Omental fat pad (tissue), 4 donors: ENCODE results near the gene PPM1N. TPM values are rescaled to one million over a fixed set of nuclear protein-coding genes. Genes with fewer than 3 reads are reported as not detected.

Source experiments
- ATAC-seq: fragments of 150-250 bp; one replicate; pipeline ENCODE4 v1.9.1; 2016; ENCODE audit warnings: mild to moderate bottlenecking, moderate library complexity; ENCODE audit not compliant: low FRiP score
- DNase-seq: peaks from one replicate; pipeline ENCODE4 v3.0.0-alpha.2; 2019; ENCODE audit warnings: low spot score
- total RNA-seq, 4 donors: library from RNA; depleted of rRNA; stranded (reverse); fragments of >200 nt; gene quantifications; one replicate each; pipeline ENCODE4 v1.1.0, GENCODE V29; 2016
- TF ChIP-seq, protein P1 (sequence below), 3 donors: fragments of 450-650 bp; IDR thresholded peaks; one replicate each; pipeline ENCODE4 v1.5.1; 2016 to 2017; ENCODE audit warnings: antibody characterized with exemption in 3 of 3, mild to moderate bottlenecking in 3 of 3, moderate library complexity in 2 of 3

Gene PPM1N
- total RNA-seq, 4 donors from 2014 or later: 1.9 to 3.8 (median 2.9) TPM

DNA sequence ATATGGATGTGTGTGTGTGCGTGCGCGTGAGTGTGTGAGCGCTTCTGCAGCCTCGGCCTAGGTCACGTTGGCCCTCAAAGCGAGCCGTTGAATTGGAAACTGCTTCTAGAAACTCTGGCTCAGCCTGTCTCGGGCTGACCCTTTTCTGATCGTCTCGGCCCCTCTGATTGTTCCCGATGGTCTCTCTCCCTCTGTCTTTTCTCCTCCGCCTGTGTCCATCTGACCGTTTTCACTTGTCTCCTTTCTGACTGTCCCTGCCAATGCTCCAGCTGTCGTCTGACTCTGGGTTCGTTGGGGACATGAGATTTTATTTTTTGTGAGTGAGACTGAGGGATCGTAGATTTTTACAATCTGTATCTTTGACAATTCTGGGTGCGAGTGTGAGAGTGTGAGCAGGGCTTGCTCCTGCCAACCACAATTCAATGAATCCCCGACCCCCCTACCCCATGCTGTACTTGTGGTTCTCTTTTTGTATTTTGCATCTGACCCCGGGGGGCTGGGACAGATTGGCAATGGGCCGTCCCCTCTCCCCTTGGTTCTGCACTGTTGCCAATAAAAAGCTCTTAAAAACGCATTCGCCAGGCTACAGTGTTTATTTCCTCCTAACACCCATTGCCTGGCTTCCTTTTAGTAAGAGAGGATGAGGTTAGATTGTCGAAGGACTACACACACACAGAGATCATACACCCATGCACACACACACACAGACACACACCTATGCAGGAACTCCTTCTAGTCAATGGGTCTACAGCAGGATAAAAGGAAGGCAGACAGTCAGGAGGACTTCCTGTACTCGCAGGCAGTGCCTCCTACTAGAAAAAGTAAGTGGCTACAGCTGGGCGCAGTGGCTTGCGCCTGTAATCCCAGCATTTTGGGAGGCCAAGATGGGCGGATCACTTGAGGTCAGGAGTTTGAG is 23.4 kb upstream of the PPM1N start:
- TF ChIP-seq, protein P1, sequence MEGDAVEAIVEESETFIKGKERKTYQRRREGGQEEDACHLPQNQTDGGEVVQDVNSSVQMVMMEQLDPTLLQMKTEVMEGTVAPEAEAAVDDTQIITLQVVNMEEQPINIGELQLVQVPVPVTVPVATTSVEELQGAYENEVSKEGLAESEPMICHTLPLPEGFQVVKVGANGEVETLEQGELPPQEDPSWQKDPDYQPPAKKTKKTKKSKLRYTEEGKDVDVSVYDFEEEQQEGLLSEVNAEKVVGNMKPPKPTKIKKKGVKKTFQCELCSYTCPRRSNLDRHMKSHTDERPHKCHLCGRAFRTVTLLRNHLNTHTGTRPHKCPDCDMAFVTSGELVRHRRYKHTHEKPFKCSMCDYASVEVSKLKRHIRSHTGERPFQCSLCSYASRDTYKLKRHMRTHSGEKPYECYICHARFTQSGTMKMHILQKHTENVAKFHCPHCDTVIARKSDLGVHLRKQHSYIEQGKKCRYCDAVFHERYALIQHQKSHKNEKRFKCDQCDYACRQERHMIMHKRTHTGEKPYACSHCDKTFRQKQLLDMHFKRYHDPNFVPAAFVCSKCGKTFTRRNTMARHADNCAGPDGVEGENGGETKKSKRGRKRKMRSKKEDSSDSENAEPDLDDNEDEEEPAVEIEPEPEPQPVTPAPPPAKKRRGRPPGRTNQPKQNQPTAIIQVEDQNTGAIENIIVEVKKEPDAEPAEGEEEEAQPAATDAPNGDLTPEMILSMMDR (IDR thresholded peaks at IDR 0.05): no peak
- ATAC-seq (peak; percentile 3), DNase-seq (no peak)

DNA sequence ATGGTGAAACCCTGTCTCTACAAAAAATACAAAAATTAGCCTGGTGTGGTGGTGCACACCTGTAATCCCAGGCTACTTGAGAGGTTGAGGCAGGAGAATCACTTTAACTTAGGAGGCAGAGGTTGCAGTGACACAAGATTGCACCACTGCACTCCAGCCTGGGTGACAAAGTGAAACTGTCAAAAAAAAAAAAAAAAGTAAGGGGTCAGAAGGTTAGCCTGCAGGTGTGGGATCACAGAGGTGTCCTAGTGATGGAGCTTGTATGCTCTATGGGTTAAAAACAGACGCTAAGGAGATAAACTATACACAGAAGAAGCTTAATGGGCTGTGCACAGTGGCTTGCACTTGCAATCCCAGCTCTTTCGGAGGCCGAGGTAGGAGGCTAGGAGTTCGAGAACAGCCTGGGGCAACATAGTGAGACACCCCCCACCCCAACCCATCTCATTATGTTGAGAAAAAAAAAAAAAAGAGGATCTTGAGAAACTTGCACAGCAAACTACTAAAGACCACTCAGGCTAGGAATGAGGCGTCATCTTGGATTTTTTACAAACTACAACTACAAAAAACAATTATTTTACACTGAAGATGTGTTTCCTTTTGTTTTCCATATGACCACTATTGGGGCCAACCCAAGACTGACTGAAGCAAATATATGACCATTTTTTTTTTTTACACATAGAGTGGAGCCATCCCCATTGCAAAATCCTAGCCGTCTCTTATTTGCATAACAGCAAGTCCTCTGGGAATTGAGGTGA is 22.5 kb upstream of the PPM1N start:
- DNase-seq (no peak), ATAC-seq (no peak)
- TF ChIP-seq, protein P1 (IDR thresholded peaks at IDR 0.05): no peak

DNA sequence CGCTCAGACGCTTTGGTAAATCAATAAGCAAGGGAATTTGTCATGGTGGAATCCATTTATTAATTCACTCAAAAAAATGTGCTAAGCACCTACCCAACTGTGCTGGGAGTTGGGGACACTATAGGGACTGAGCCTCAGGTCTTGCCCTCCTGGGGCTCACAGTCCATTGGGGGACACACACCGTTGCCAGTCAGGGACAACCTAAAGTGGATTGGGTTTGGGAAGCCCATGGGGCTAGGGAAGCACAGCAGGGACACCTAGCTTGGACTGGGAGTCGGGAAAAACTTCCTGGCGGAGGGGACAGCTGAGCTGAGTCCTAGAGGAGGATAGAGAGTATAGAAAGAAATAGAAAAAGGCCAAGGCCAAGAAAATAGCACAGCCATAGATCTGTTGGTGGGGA is 21.9 kb upstream of the PPM1N start:
- DNase-seq (no peak), ATAC-seq (no peak)
- TF ChIP-seq, protein P1 (IDR thresholded peaks at IDR 0.05): no peak

- no peak for ATAC-seq
- DNase-seq: no peak
- TF ChIP-seq, protein P1 (IDR thresholded peaks at IDR 0.05): no peak
These were observed 21.1 kb upstream of the PPM1N start for GRCh38 chr19:45477186-45477585.

GRCh38 chr19:45477713-45478453 is 20.4 kb upstream of the PPM1N start:
- TF ChIP-seq, protein P1 (IDR thresholded peaks at IDR 0.05): no peak
- DNase-seq (no peak), ATAC-seq (peak; percentile 19)

DNA sequence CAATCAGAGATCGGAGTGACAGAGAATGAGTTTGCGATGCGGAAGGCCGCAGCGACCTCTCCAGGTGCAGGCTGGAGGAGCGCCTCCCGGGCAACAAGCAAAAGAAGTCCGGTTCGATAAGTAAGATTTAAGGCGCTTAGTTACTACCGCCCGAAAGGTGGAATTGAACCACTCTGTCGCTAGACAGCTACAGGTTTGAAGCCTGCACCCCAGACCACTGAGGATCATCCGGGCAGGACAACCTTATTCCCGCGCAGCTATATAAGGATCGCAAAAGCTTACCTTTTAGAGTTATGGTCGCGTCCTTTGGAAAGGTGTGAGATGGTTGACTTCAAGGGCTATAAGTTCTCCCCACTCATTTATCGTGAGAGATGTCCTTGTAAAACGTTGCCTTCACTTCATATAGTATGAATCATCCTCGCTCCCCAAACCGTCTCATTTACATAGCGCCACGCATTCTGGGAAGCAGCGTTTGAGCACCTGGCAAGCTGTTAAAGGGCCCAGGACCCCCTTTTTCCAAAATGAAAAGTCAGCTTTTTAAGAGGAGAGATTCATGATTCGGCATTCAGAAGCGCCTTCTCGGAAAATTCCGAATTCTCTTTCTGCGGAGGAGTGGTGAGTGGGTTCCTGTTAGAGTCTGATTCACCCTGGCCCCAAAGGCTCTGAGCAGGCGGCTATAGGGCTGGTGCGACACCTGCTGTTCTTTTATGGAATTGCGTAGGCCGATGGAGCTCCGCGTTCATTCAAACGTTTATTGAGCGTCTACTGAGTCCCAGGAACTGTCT is 19.6 kb upstream of the PPM1N start:
- peak; percentile 78 for DNase-seq
- ATAC-seq: peak; percentile 60
- TF ChIP-seq, protein P1 (IDR thresholded peaks at IDR 0.05): peak in 2 of 3 donors; percentile 90 to 93
